H7 (cell line): ENCODE data around the gene COL27A1. TPM values are rescaled to one million over a fixed set of nuclear protein-coding genes. Genes with fewer than 3 reads are reported as not detected.

Source experiments
- DNase-seq: peaks from one replicate; pipeline ENCODE4 v3.0.0; 2012
- H3K27me3 ChIP-seq: 2 replicates; pipeline ENCODE4 v1.6.0; 2011; ENCODE audit warnings: mild to moderate bottlenecking, low read length; ENCODE audit not compliant: control insufficient read depth, insufficient read depth
- H3K36me3 ChIP-seq: replicated peaks from 2 replicates; pipeline ENCODE4 v1.5.1; 2011; ENCODE audit warnings: low read length; ENCODE audit not compliant: control insufficient read depth, insufficient read depth
- H3K4me3 ChIP-seq: 2 replicates; pipeline ENCODE4 v1.5.1; 2011; ENCODE audit warnings: low read depth, mild to moderate bottlenecking, control low read depth, low read length, moderate library complexity; ENCODE audit not compliant: insufficient read depth
- total RNA-seq: library from RNA; depleted of rRNA; stranded (reverse); fragments of >200 nt; shearing (Covaris generic); gene quantifications from 2 replicates; pipeline ENCODE4 v1.2.3, GENCODE V29; 2014

The COL27A1 gene
- total RNA-seq, 1 experiment from 2014 or later: 10.5 TPM

- Histone ChIP-seq H3K4me3 (no peak overlapping the region), H3K27me3 (no peaks in the 10 kb centered on the region), H3K36me3 (no peaks in the 10 kb centered on the region; the same call in 1 of the 2 replicates)
- no peak for DNase-seq
These were observed 130.9 kb downstream of the COL27A1 start for GRCh38 chr9:114286146-114286679.

- Histone ChIP-seq H3K36me3 (peaks cover 2% of the 10 kb centered on the region), H3K27me3 (no peaks in the 10 kb centered on the region), H3K4me3 (no peak overlapping the region)
- no peak for DNase-seq
These were observed 131.8 kb downstream of the COL27A1 start for GRCh38 chr9:114287001-114287762.

- DNase-seq: no peak
- Histone ChIP-seq H3K4me3 (no peak overlapping the region), H3K36me3 (peaks cover 3% of the 10 kb centered on the region), H3K27me3 (no peaks in the 10 kb centered on the region)
These were observed 132.4 kb downstream of the COL27A1 start for GRCh38 chr9:114287763-114288192.

- no peaks in the 10 kb centered on the region for H3K27me3 ChIP-seq
- H3K36me3 ChIP-seq: peaks cover 3% of the 10 kb centered on the region
- H3K4me3 ChIP-seq: no peak overlapping the region
- peak; percentile 89 for DNase-seq
These were observed 133.1 kb downstream of the COL27A1 start for GRCh38 chr9:114288193-114289091.

- Histone ChIP-seq H3K4me3 (no peak overlapping the region), H3K36me3 (peaks cover 3% of the 10 kb centered on the region), H3K27me3 (no peaks in the 10 kb centered on the region)
- no peak for DNase-seq
These were observed 133.8 kb downstream of the COL27A1 start for GRCh38 chr9:114289106-114289505.

GRCh38 chr9:114289571-114290481, 134.5 kb downstream of the COL27A1 start:
- Histone ChIP-seq H3K27me3 (no peaks in the 10 kb centered on the region), H3K4me3 (no peak overlapping the region), H3K36me3 (peaks cover 3% of the 10 kb centered on the region)
- DNase-seq: no peak

- DNase-seq: no peak
- Histone ChIP-seq H3K36me3 (peaks cover 5% of the 10 kb centered on the region), H3K4me3 (no peak overlapping the region), H3K27me3 (no peaks in the 10 kb centered on the region)
These were observed 135.2 kb downstream of the COL27A1 start for GRCh38 chr9:114290561-114290986.

GRCh38 chr9:114291064-114291474, 135.7 kb downstream of the COL27A1 start:
- Histone ChIP-seq H3K27me3 (no peaks in the 10 kb centered on the region), H3K4me3 (no peak overlapping the region), H3K36me3 (peaks cover 5% of the 10 kb centered on the region)
- DNase-seq: peak; percentile 91

GRCh38 chr9:114291886-114292590, 136.7 kb downstream of the COL27A1 start:
- Histone ChIP-seq H3K36me3 (peaks cover 5% of the 10 kb centered on the region), H3K27me3 (no peaks in the 10 kb centered on the region), H3K4me3 (no peak overlapping the region)
- peak; percentile 7 for DNase-seq

- H3K36me3 ChIP-seq: peaks cover 5% of the 10 kb centered on the region
- no peak for DNase-seq
- H3K4me3 ChIP-seq: no peak overlapping the region
- H3K27me3 ChIP-seq: no peaks in the 10 kb centered on the region
These were observed 139.3 kb downstream of the COL27A1 start for GRCh38 chr9:114294664-114295063.

GRCh38 chr9:114296338-114296737, 141.0 kb downstream of the COL27A1 start:
- Histone ChIP-seq H3K36me3 (peaks cover 5% of the 10 kb centered on the region), H3K4me3 (no peak overlapping the region), H3K27me3 (no peaks in the 10 kb centered on the region)
- no peak for DNase-seq

GRCh38 chr9:114299286-114300152, 144.2 kb downstream of the COL27A1 start:
- no peaks in the 10 kb centered on the region for H3K27me3 ChIP-seq
- DNase-seq: peak; percentile 22
- H3K36me3 ChIP-seq: peaks cover 1% of the 10 kb centered on the region
- no peak overlapping the region for H3K4me3 ChIP-seq
